Activated T-cell treated with anti-CD3 and anti-CD28 coated beads, Interleukin-2, amount 50 U/mL, for 48 hours (primary cell): ENCODE measurements around the gene MED12L.

Experiments
- DNase-seq, 2 experiments: peaks; one replicate each; pipeline ENCODE4 v3.0.0-alpha.2; 2020

MED12L gene

DNA sequence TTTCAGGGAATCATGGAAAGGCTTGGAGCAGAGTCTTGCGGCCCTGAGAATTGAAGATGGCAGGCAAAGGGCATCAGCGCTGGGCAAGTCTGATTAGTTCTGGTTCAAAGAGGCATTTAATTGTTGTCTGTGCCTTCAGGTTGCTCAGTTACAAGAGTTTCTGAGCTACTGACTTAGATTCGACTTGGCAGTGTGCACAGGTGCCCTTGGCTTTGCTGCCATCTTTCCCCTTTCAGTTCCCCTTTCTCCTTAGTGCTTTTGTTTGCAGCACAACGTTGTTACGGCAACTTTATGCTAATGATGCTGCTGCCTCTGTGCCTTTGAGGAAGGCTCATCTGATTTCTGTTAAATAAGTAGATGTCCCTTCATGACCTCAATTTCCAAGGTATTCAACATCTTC lies 180.4 kb downstream of the MED12L start:
- DNase-seq = no peak

DNA sequence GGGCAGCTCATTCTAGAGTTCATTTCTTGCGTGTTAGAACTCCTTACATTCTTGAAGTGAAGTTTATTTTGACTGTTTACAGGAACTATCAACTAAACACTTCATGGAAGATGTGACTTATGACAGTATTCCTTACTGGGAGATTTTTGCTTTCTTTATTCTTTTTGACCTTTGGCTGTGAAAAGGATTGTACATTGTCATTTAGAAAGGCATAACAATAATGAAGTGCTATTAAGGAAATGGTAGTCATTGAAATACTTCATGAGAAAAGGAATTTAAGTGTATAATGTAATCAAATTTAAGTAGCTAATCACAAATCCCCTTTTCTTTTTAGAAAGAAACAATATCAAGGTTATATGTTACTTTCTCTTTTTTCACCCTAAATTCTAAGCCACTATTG lies 181.6 kb downstream of the MED12L start:
- DNase-seq = no peak

DNA sequence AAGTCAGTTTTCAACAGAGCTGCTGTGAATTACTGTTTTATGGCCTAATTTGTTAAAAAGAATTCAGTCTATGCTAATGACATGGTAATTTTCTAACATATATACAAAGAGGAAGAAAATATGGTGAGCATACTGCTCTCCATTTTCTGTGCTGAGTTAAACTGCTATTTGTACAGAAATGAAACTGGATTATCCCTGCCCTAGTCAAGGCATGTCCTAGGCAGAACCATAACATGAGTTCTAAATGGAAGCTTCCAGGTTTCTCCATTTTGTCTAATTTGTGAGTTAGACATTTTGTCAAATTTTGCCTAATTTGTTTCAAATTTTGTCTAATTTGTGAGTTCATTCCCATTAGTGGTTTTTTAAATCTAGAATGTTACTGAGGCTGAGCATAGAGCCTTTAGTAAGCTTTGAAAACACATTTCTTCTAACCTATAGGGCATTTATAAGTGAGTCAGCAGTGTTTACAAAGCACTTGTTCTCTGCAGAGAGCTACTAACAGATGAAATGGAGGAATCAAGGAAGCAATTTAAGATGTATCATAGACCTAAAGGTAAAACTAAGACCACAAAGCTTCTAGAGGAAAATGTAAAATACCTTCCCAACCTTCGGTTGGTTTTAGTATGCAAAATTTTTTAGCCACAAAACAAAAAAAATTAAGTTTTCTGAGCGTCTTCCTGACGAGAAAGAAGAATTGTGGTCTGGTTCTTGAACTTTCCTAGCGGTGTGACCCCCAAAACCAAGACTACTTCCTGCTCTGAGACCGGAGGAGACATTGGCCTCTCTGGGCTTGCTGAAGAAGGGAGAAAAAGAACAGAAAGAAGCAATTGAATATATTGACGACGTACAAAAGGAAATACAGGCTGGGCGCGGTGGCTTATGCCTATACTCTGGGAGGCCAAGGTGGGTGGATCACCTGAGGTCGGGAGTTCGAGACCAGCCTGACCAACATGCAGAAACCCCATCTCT lies 183.1 kb downstream of the MED12L start:
- DNase-seq = peak; percentile 51 to 56

DNA sequence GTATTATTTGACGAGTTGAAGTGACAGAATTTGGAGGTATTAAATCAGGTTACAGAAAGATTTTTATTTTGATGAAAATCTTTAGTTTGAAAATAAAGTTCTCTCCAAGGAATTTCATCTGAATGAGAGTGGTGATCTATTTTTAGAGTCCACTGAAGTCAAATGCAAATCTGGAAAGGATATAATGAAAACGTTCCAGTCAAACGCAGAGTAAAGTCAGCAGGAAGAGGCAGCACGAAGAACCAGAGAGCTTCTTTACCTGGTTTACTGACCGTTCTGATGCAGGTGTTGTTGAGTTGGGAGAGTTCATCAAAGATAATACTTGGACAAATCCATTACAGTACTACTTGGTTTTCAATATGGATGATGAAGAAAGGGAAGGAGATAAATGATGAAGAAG lies 184.2 kb downstream of the MED12L start:
- DNase-seq = no peak

DNA sequence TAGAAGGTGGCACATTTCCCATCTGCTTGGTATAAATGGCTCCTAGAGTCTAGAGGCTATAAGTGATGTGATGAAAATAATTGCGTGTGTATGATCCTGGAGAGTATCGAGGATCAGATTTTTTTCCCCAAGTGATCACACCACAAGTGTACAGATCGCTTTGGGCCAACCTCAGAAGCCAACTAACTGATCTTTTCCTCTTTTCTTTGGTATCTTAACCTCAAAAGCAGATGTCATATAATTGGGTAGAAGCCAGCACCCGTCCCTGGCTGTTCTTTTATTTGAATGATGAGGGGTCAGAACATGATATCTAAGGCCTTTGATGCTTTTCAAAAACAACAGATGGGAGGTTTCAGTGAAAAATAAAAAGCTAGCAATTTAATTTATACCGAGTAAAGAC lies 189.6 kb downstream of the MED12L start:
- DNase-seq = no peak

DNA sequence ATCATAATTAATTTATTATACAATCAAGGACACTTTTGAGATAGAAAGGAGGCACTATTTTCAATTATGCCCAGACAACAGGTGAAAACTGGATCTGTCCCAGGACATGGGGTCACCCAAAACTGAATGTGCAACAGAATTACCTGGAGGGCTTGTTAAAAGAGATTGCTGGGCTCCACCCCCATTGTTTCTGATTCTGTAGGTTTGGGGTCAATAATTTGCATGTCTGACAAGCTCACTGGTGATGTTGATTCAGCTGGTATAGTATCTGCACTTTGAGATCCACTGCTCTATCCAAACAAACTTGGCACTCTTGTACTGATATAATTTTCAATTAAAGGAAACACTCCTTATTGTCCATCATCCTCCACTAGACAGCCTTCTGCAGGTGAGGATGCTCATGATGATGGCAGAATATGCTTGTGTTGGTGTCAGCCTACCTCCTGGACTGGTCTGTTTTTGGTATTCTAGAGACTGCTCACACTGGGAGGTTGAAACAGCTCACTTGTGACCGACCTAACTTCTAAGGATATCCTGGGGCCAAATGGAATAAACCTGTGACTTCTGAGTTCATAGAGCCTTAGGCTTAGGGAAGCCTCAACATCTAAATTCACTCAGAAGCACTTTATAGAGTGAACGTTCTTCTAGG lies 190.7 kb downstream of the MED12L start:
- no peak for DNase-seq

DNA sequence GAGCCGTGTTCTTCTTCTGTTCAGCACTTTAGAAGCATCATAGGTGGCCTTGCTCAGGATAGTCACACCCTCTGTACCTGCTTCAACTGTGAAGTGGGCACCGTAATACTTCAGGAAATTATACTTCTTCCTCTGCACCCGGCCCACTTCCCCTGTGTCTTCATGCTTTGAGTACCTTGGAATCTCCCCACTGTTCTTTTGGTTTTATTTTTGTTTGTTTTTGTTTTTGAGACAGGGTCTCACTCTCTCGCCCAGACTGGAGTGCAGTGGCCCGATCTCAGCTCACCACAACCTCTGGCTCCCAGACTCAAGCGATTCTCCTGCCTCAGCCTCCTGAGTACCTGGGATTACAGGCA lies 191.2 kb downstream of the MED12L start:
- no peak for DNase-seq

DNA sequence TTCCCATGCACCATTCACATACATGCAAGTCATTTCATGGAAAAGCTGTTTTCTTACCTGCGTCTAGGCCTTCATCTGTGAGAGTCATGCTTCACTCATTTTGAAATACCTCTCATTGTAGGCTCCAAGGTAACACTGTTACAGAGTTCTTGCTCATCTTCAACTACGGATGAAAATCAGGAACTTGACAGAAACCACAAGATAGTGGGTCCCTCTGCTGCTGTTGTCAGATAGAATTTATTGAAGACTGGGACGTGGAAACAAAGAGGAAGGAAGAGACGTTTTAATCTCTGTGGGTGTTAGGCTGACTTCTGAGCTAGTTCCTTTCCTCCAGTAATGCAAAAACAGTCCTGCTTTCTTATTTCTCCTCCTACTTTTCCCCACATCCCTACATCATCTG lies 192.8 kb downstream of the MED12L start, which contains the start of gene P2RY14:
Gene P2RY14, minus strand, starts transcription at position 313 of the 400 bp plus-strand sequence. CDS start 64,226 bp downstream, outside the sequence.
- DNase-seq = no peak

DNA sequence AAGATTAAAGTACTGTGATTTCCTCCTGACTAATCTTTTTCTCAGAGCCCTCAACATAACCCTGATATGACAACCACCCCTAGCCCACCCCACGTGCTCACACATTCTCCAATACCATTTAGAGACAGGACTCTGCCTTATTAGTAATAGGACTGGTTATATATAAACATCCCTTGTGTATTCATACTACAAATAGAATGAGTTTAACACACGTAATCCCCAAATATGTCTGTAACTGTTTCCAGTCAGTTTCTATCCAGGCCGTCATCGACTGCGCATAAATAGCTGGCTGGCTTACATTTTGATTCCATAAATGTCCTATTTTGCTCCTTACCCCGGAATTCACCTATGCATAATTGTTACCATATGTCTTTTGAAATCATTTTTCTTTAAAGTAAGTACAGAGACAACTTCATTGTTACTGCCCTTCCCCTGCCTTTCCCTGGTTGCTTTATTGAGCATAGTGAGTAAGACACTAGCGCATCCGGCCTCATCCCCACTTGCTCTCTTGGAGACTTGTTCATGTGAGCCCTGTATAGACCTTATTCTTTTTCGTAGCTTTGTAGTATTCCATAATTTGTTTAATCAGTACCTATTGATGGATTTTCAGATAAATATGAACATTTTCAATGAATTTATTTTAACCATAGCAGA lies 196.3 kb downstream of the MED12L start:
- DNase-seq = no peak

DNA sequence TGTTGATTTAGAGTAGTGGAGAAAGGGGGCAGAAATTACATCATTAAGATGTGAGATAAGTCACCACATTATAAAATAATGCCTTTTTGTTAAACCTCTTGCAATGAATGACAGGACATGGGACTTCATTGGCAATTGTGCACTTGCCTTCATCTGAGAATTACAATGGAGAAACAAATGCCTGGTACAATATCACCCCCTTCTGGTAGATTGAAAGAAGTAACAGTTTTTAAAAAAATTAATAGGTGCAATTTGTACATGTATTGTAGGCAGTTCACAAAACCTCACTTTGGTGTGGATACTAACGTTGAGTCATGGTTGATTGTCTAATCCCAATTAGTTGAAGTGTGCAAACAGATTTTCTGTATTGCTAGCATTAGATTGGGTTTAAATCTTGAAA lies 197.5 kb downstream of the MED12L start:
- no peak for DNase-seq

DNA sequence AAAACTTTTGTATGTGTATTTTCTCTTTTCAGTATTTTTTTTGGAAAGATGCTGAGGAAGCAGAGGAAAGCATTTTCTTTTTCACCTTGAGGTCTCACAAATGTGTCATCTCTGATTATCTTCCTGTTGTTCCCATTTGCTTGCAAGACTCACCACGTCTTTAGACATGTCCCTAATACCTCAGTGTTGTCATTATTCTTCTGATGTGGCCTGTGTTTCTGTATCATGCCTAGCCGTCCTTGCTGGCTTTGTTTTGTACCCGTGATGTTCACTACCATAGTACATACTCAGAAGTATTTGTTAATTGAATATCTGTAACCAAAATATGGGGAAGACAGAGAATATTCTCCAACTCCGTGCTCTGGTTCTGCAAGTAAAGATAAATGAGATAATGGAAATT lies 197.9 kb downstream of the MED12L start:
- DNase-seq = no peak

DNA sequence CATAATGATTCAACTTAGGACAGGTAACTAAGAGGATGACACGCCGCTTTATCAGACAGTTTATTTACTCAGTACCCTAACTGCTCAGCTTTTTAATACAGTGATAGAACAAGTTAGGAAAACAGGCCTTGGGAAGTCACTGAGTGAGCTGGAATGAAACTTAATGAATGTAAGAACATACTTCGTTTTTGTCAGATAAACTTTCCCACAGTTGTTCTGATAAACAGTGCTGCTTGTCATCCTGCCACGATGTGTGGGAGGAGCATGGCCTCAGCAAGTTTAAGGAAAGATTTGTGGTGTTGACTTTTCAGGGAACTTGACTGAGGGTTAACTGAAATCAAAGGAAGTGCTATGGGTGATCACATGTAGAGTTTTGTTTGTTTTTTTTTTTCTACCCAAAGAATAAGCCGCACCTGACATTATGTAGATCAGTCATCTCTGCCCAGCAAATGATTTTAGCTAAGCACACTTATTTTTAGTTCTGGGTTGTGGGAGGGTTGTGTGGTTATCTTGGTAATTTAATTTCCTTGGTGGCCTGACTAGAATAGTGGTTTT lies 198.5 kb downstream of the MED12L start:
- DNase-seq = peak in 1 of 2 experiments; percentile 43

DNA sequence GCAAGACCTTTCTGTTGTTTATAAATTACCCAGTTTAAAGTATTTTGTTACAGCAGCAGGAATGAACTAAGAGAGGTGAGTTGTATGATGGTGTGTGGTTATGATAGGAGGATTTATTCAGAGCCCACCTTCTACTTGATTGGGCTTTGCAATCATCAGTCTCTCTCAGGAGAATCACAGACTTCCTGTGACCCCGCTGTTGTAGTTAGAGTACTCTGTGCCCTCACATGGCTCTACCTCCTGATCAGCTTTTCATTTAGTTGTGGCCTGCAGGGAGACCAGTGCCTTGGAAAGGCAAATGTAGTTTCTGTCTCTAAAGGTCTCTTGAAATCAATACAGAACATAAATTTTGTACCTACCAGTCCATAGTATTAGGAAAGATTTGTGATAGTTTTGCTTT lies 200.5 kb downstream of the MED12L start:
- no peak for DNase-seq

DNA sequence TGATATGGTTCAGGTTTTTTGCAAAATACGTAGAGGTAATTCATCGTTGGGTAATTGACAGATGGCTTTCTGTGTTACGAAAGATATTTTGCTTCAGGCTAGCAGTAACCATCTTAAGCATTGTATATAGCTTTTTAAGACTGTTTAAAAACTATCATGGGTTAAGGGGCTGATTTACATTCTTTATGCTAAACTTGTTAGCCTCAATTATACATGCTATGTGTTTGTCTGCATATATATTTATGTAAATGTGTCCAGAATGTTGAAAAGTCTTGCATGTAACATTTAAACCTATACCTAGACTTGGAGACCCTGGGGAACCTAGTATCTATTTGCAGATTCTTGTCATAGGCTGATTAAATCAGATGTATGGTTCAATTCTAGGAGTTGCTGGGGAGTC lies 204.0 kb downstream of the MED12L start:
- no peak for DNase-seq

DNA sequence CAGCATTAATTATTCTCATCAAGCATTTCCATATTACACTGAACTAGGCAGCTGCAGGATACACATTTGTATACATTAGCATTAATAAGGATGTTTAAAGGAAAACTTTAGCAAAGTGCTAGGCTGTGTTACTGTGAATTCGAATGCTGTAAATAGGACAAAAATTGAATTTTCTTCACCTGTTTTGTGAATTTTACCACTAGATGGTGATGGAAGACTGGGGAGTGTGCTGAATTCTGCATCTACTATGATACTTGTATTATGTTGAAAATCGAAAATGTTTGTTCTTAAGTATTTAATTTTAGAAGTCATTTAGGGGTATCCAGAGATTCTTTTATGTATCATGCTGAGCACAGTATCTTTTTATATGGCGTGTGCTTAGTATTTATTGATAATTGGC lies 205.2 kb downstream of the MED12L start:
- no peak for DNase-seq

DNA sequence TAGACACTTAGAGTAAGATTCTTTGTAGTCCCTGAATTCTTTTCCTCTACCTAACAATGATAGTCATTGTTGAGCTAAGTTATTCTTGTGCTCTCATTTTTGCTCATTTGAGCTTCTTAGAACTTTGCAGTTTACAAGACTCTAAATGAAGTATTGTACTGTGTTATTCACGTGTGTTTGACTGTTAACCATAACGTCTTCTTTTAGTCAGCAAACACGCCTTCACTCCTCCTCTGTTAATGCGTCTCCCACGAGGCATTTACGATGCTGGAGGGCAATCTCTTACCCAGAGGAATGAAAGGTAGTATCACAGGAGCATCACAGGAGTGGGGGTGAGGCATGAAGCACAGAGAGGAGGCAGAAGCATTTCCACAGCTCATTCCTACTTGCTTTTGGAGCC lies 207.7 kb downstream of the MED12L start:
- no peak for DNase-seq

DNA sequence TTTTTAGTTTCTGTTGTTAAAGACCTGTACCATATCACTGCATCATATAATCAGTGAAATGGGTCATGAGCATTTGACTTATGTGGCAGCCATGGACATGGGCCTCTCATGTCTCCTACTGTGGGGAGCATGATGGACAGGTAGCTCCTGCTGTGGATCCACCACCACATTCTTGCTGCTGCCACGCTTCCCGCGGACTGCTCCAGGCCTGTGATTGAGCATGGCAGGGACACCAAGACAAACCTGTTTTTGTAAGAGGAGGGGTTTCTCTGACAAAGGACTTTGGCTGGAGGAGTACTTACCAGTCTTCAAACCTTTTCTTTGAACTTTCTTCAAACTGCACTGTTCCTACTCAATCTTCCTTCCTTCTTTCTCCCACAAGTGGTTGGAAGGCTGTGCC lies 210.8 kb downstream of the MED12L start:
- no peak for DNase-seq

DNA sequence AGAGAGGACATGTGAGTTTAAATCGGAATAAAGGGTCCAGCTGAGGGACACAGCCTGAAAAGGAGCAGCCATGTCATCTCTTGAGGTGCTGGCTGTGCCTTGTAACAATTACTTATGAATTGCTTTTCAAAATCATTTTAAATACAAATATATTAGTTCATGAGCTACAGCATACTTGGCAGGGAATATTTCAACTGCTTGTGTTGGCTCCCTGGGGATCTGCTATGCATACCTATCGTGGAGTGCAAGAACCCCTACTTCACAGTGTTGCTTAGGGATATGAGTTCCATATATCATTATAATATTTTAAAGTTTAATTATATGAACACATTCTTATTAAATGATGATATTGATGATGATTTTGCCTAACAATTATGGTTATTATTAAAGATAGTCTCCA lies 212.0 kb downstream of the MED12L start:
- no peak for DNase-seq

DNA sequence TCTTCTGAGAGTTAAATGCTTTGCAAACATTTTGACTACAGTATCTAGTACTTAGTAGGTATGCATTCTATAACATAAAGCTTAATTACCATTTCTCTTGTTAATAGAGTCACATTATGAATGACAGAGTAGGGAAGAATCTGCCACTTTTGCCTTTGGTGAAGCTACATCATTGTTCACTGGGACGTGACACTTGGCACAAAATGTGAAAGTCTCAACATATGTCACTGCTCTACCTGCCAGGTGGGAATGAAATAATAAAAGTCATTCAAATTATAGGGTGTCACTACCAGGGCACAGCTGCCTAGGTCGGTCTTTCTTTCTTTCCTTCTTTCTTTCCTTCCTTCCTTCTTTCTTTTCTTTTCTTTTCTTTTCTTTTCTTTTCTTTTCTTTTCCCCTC lies 213.5 kb downstream of the MED12L start:
- no peak for DNase-seq

DNA sequence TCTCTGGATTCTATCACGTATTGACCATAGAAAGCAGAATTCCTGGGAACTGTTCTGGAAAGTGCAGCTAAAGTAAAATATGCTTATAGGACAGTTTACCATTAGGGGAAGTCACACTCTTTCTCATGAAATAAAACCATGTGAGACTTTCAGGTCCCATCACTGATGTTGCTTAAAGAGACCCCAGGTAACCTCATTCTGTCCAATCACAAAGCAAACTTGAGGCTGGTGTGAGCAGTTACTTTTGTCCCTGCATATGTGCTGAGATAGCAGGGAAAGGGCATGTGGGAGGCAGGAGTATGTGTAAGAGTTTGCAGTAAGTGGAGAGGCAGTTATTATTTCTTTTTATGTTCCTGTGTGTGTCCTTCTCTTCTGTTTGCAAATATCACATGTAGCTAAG lies 215.1 kb downstream of the MED12L start:
- DNase-seq = no peak

DNA sequence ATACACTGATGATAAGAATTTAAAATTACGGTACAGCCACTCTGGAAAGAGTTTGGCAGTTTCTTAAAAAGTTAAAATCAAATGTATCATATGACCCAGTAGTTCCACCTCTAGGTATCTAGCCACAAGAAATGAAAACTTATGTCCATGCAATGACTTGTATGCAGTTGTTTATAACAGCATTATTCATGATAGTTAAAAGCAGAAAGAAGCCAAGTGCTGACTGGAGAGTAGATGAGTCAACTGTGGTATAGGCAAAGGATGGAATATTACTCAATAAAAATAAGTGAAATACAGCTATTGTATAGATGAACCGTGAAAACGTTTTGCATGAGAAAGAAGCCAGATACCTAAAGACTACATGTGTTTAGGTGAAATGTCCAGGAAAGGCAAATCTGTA lies 216.3 kb downstream of the MED12L start:
- DNase-seq = no peak

DNA sequence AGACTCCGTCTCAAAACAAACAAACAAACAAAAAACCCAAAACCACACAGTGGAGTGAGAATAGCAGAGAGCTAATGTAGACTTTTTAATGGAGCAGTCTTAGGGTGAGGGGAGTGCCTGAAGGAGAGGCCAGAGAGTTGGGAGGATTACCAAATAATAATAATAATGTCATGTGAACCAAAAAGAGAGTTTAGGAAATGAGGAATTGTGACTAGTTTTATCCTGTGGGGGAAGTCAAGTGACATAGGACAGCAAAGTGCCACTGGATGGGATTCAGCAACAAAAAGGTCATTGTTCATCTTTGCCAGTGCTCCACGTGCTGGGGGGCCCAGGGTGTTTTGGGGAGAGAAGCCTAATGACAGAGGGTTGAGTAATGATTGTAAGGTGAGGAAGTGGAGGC lies 218.3 kb downstream of the MED12L start:
- DNase-seq = no peak

DNA sequence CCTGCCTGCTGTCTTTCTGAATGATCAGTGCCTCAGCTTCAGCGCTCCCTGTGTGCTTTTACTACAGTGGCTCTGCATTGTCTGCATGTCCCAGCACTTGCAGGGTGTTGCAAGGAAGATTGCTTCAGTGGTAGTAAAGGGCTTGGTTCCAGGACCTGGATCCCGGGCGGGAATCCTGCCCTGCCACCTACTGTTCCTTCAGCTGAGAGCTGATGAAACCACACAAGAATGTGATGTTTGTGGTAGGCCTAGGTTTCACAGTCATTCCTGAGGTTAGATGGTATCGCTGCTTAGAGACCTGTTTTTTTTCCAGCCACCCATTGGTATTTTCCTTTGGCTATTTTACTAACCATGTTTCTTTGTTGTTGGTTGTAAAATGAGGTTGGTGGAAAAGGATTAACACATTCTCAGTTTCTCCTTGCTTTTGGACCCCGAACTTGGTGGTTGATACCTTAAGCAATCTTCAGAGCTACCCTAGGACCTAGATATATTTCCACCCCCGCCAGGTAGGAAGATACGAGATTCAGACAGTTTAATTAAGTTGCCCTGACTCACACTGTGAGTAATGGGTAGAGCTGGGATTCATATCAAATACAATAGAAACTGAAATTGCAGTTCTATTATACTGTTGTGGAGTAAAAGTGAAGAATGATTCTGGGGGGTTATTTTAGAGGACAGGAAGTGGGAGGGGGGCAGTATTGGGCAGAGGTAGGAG lies 219.8 kb downstream of the MED12L start:
- peak; percentile 69 to 71 for DNase-seq
